ENCODE results near the gene PTCRA. TPM values are rescaled to one million over a fixed set of nuclear protein-coding genes. Genes with fewer than 3 reads are reported as not detected.
A peak's percentile ranks its signal among the peaks of the same experiment; 100 is the strongest.

Gene PTCRA
- total RNA-seq, 1 experiment from 2014 or later, result not detected

DNA sequence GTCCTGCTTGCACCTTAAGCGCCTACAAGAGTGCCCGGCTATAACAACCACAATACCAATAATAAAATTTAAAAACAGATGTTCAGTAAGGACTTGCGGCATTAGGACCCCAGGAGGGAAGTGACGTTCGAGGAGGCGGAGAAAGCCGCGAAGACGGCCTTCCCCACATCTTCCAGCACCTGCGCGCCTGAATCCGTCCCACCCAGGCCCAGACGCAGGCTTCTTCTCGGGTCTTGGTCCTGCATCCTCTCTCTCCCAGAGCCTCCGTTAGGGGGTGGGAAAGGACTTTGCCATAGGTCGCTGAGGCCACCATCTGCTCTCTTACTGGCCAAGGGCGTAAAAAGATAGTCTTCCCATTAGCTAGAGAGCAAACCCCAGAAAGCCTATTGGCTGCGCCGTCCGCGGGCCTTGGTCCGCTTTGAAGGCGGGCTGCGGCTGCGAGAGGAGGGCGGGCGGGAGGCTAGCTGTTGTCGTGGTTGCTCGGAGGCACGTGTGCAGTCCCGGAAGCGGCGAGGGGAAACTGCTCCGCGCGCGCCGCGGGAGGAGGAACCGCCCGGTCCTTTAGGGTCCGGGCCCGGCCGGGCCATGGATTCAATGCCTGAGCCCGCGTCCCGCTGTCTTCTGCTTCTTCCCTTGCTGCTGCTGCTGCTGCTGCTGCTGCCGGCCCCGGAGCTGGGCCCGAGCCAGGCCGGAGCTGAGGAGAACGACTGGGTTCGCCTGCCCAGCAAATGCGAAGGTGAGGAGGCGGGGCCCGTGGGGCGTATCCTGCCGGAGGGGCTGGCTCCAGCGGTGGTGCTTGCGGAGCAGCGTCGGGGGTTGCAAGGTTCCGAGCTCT, 13.3 kb downstream of the PTCRA start, which contains the start of gene CNPY3 (continued):
- TF ChIP-seq, protein P1, sequence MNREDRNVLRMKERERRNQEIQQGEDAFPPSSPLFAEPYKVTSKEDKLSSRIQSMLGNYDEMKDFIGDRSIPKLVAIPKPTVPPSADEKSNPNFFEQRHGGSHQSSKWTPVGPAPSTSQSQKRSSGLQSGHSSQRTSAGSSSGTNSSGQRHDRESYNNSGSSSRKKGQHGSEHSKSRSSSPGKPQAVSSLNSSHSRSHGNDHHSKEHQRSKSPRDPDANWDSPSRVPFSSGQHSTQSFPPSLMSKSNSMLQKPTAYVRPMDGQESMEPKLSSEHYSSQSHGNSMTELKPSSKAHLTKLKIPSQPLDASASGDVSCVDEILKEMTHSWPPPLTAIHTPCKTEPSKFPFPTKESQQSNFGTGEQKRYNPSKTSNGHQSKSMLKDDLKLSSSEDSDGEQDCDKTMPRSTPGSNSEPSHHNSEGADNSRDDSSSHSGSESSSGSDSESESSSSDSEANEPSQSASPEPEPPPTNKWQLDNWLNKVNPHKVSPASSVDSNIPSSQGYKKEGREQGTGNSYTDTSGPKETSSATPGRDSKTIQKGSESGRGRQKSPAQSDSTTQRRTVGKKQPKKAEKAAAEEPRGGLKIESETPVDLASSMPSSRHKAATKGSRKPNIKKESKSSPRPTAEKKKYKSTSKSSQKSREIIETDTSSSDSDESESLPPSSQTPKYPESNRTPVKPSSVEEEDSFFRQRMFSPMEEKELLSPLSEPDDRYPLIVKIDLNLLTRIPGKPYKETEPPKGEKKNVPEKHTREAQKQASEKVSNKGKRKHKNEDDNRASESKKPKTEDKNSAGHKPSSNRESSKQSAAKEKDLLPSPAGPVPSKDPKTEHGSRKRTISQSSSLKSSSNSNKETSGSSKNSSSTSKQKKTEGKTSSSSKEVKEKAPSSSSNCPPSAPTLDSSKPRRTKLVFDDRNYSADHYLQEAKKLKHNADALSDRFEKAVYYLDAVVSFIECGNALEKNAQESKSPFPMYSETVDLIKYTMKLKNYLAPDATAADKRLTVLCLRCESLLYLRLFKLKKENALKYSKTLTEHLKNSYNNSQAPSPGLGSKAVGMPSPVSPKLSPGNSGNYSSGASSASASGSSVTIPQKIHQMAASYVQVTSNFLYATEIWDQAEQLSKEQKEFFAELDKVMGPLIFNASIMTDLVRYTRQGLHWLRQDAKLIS (CRISPR knock-in tag; IDR thresholded peaks at IDR 0.05; ENCODE audit: borderline replicate concordance), result no peak
- TF ChIP-seq NFATC4 (CRISPR knock-in tag; IDR thresholded peaks at IDR 0.05) (no peak), ZNF138 (CRISPR knock-in tag; conservative IDR thresholded peaks at IDR 0.05) (no peak), ELF4 (CRISPR knock-in tag; IDR thresholded peaks at IDR 0.05; ENCODE audit: low read depth) (no peak), TP53 (CRISPR knock-in tag; IDR thresholded peaks at IDR 0.05) (no peak), SP1 (CRISPR knock-in tag; conservative IDR thresholded peaks at IDR 0.05) (peak; percentile 88; the same call in 1 of the 2 replicates), TEAD4 (CRISPR knock-in tag; IDR thresholded peaks at IDR 0.05) (no peak), ZBTB21 (CRISPR knock-in tag; IDR thresholded peaks at IDR 0.05; ENCODE audit: borderline replicate concordance) (no peak), CBFB (CRISPR knock-in tag; IDR thresholded peaks at IDR 0.05; ENCODE audit: low read depth) (no peak), IRF2 (CRISPR knock-in tag; IDR thresholded peaks at IDR 0.05; ENCODE audit: borderline replicate concordance, low read depth) (no peak), FOXJ3 (CRISPR knock-in tag; IDR thresholded peaks at IDR 0.05; ENCODE audit: borderline replicate concordance) (no peak), JUN (CRISPR knock-in tag; IDR thresholded peaks at IDR 0.05) (no peak), ZNF219 (CRISPR knock-in tag; IDR thresholded peaks at IDR 0.05; ENCODE audit: borderline replicate concordance) (no peak), RELA (CRISPR knock-in tag; IDR thresholded peaks at IDR 0.05; ENCODE audit: borderline replicate concordance) (peak; percentile 70; the same call in 1 of the 2 replicates)
- TF ChIP-seq, protein P2, sequence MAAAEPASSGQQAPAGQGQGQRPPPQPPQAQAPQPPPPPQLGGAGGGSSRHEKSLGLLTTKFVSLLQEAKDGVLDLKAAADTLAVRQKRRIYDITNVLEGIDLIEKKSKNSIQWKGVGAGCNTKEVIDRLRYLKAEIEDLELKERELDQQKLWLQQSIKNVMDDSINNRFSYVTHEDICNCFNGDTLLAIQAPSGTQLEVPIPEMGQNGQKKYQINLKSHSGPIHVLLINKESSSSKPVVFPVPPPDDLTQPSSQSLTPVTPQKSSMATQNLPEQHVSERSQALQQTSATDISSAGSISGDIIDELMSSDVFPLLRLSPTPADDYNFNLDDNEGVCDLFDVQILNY (CRISPR knock-in tag; IDR thresholded peaks at IDR 0.05), result peak; percentile 90; the same call in 1 of the 2 replicates
- TF ChIP-seq, protein P3, sequence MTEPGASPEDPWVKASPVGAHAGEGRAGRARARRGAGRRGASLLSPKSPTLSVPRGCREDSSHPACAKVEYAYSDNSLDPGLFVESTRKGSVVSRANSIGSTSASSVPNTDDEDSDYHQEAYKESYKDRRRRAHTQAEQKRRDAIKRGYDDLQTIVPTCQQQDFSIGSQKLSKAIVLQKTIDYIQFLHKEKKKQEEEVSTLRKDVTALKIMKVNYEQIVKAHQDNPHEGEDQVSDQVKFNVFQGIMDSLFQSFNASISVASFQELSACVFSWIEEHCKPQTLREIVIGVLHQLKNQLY (CRISPR knock-in tag; IDR thresholded peaks at IDR 0.05), result 0 out of 2 replicates have a peak, but pooled peaks have one; percentile 19
- TF ChIP-seq, protein P4, sequence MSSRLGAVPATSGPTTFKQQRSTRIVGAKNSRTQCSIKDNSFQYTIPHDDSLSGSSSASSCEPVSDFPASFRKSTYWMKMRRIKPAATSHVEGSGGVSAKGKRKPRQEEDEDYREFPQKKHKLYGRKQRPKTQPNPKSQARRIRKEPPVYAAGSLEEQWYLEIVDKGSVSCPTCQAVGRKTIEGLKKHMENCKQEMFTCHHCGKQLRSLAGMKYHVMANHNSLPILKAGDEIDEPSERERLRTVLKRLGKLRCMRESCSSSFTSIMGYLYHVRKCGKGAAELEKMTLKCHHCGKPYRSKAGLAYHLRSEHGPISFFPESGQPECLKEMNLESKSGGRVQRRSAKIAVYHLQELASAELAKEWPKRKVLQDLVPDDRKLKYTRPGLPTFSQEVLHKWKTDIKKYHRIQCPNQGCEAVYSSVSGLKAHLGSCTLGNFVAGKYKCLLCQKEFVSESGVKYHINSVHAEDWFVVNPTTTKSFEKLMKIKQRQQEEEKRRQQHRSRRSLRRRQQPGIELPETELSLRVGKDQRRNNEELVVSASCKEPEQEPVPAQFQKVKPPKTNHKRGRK (CRISPR knock-in tag; IDR thresholded peaks at IDR 0.05; ENCODE audit: borderline replicate concordance), result no peak
- TF ChIP-seq, protein P5, sequence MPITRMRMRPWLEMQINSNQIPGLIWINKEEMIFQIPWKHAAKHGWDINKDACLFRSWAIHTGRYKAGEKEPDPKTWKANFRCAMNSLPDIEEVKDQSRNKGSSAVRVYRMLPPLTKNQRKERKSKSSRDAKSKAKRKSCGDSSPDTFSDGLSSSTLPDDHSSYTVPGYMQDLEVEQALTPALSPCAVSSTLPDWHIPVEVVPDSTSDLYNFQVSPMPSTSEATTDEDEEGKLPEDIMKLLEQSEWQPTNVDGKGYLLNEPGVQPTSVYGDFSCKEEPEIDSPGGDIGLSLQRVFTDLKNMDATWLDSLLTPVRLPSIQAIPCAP (CRISPR knock-in tag; IDR thresholded peaks at IDR 0.05), result no peak
- TF ChIP-seq, protein P6, sequence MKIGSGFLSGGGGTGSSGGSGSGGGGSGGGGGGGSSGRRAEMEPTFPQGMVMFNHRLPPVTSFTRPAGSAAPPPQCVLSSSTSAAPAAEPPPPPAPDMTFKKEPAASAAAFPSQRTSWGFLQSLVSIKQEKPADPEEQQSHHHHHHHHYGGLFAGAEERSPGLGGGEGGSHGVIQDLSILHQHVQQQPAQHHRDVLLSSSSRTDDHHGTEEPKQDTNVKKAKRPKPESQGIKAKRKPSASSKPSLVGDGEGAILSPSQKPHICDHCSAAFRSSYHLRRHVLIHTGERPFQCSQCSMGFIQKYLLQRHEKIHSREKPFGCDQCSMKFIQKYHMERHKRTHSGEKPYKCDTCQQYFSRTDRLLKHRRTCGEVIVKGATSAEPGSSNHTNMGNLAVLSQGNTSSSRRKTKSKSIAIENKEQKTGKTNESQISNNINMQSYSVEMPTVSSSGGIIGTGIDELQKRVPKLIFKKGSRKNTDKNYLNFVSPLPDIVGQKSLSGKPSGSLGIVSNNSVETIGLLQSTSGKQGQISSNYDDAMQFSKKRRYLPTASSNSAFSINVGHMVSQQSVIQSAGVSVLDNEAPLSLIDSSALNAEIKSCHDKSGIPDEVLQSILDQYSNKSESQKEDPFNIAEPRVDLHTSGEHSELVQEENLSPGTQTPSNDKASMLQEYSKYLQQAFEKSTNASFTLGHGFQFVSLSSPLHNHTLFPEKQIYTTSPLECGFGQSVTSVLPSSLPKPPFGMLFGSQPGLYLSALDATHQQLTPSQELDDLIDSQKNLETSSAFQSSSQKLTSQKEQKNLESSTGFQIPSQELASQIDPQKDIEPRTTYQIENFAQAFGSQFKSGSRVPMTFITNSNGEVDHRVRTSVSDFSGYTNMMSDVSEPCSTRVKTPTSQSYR (CRISPR knock-in tag; IDR thresholded peaks at IDR 0.05), result no peak
- TF ChIP-seq, protein P7, sequence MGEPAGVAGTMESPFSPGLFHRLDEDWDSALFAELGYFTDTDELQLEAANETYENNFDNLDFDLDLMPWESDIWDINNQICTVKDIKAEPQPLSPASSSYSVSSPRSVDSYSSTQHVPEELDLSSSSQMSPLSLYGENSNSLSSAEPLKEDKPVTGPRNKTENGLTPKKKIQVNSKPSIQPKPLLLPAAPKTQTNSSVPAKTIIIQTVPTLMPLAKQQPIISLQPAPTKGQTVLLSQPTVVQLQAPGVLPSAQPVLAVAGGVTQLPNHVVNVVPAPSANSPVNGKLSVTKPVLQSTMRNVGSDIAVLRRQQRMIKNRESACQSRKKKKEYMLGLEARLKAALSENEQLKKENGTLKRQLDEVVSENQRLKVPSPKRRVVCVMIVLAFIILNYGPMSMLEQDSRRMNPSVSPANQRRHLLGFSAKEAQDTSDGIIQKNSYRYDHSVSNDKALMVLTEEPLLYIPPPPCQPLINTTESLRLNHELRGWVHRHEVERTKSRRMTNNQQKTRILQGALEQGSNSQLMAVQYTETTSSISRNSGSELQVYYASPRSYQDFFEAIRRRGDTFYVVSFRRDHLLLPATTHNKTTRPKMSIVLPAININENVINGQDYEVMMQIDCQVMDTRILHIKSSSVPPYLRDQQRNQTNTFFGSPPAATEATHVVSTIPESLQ (CRISPR knock-in tag; IDR thresholded peaks at IDR 0.05), result no peak
- TF ChIP-seq, protein P8, sequence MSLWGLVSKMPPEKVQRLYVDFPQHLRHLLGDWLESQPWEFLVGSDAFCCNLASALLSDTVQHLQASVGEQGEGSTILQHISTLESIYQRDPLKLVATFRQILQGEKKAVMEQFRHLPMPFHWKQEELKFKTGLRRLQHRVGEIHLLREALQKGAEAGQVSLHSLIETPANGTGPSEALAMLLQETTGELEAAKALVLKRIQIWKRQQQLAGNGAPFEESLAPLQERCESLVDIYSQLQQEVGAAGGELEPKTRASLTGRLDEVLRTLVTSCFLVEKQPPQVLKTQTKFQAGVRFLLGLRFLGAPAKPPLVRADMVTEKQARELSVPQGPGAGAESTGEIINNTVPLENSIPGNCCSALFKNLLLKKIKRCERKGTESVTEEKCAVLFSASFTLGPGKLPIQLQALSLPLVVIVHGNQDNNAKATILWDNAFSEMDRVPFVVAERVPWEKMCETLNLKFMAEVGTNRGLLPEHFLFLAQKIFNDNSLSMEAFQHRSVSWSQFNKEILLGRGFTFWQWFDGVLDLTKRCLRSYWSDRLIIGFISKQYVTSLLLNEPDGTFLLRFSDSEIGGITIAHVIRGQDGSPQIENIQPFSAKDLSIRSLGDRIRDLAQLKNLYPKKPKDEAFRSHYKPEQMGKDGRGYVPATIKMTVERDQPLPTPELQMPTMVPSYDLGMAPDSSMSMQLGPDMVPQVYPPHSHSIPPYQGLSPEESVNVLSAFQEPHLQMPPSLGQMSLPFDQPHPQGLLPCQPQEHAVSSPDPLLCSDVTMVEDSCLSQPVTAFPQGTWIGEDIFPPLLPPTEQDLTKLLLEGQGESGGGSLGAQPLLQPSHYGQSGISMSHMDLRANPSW (CRISPR knock-in tag; conservative IDR thresholded peaks at IDR 0.05; ENCODE audit: low read depth), result no peak

Data from WTC11 (cell line).